Body of pancreas (tissue), 4 donors: ENCODE measurements around the gene SPAG9. TPM values are rescaled to one million over a fixed set of nuclear protein-coding genes. Genes with fewer than 3 reads are reported as not detected.

Experiments used
- ATAC-seq: fragments of 150-250 bp; one replicate; pipeline ENCODE4 v1.9.1; 2016
- DNase-seq, 4 donors: peaks; one replicate each; pipeline ENCODE4 v3.0.0-alpha.2; 2019
- H3K27ac ChIP-seq, 4 donors: fragments of 200-600 bp; sonication (generic); 1 replicate in 3 of 4; 2 replicates in 1 of 4; pipeline versions ENCODE4 v1.5.1 to v1.6.1; 2016 to 2019; ENCODE audit warnings: mild to moderate bottlenecking in 1 of 4, mixed read lengths in 1 of 4, moderate library complexity in 1 of 4
- H3K27me3 ChIP-seq, 2 donors: fragments of 200-600 bp; sonication (generic); one replicate each; pipeline ENCODE4 v1.6.0; 2016; ENCODE audit warnings: mild to moderate bottlenecking in 1 of 2
- H3K36me3 ChIP-seq, 2 donors: fragments of 200-600 bp; sonication (generic); replicated peaks in 1 of 2; 2 replicates each; pipeline ENCODE4 v1.5.1; 2016; ENCODE audit warnings: low read depth in 2 of 2; ENCODE audit not compliant: insufficient read depth in 1 of 2
- H3K4me1 ChIP-seq: fragments of 200-600 bp; sonication (generic); one replicate; pipeline ENCODE4 v1.6.0; 2016
- H3K4me3 ChIP-seq, 2 donors: fragments of 200-600 bp; sonication (generic); 1 replicate in 1 of 2; 2 replicates in 1 of 2; pipeline ENCODE4 v1.5.1; 2016 to 2019
- H3K9me3 ChIP-seq, 3 donors: fragments of 200-600 bp; sonication (generic); 1 replicate in 2 of 3; 2 replicates in 1 of 3; pipeline ENCODE4 v1.5.1; 2016
- CTCF ChIP-seq, 7 experiments: fragments of 450-650 bp in 4 of 7; fragments of 200-600 bp in 3 of 7; sonication (generic) in 3 of 7; IDR thresholded peaks; one replicate each; pipeline ENCODE4 v1.5.1; 2016 to 2019; ENCODE audit warnings: antibody characterized with exemption in 7 of 7
- POLR2A ChIP-seq, 3 donors: fragments of 450-650 bp; IDR thresholded peaks; one replicate each; pipeline ENCODE4 v1.6.1; 2016; ENCODE audit warnings: antibody characterized with exemption in 3 of 3, mild to moderate bottlenecking in 2 of 3
- WGBS, 2 donors: methylation state at CpG; one replicate each; pipeline ENCODE4 v1.1.5; 2017; 5-methylcytosine and 5-hydroxymethylcytosine counted together
- intact Hi-C: fragments of 100-400 bp; cut with DNase I; formaldehyde crosslinking; loops from one replicate; pipeline ENCODE4 v1.15.1; 2023
- total RNA-seq, 2 donors: library from RNA; depleted of rRNA; stranded (reverse); fragments of >200 nt; gene quantifications; one replicate each; pipeline ENCODE4 v1.1.0, GENCODE V29; 2016

The SPAG9 gene
- total RNA-seq, 2 donors from 2014 or later, result 49.8 to 76.8 TPM

GRCh38 chr17:51121620-51122472 lies 1.2 kb upstream of the SPAG9 start:
- Histone ChIP-seq H3K4me1 (peaks cover 54% of the 10 kb centered on the region), H3K36me3 (no peaks in the 10 kb centered on the region), H3K9me3 (no peaks in the 10 kb centered on the region), H3K27me3 (no peaks in the 10 kb centered on the region), H3K4me3 (peak overlapping the region in 1 of 2 donors; percentile 23), H3K27ac (peak overlapping the region; percentile 94 to 100 (median 98))
- ATAC-seq, result peak; percentile 72
- peak; percentile 91 to 98 (median 95) for DNase-seq
- TF ChIP-seq CTCF (IDR thresholded peaks at IDR 0.05) (peak in 1 of 7 experiments; percentile 4), POLR2A (IDR thresholded peaks at IDR 0.05) (peak; percentile 95 to 99 (median 99))
- 5 to 7% methylated on average over 23 of the region's 23 CpGs for WGBS, 2 donors
- intact Hi-C loops, result no loop called here

- ATAC-seq, result peak; percentile 8
- H3K4me1 ChIP-seq, result peaks cover 53% of the 10 kb centered on the region
- whole genome bisulfite sequencing, 2 donors, result 0% methylated on average over 41 of the region's 42 CpGs; no CpG with 5 or more reads in 1 of the 2 donors
Observed at GRCh38 chr17:51120357-51120738, 320 bp downstream of the SPAG9 start.

GRCh38 chr17:51119415-51120356 lies 982 bp downstream of the SPAG9 start:
- no peak for ATAC-seq
- Histone ChIP-seq H3K27ac (peak overlapping the region; percentile 94 to 100 (median 98)), H3K36me3 (no peaks in the 10 kb centered on the region), H3K4me3 (peak overlapping the region; percentile 83 to 89), H3K4me1 (peaks cover 51% of the 10 kb centered on the region), H3K27me3 (no peaks in the 10 kb centered on the region), H3K9me3 (no peaks in the 10 kb centered on the region)
- TF ChIP-seq CTCF (IDR thresholded peaks at IDR 0.05) (peak in 3 of 7 experiments; percentile 16 to 33 (median 28)), POLR2A (IDR thresholded peaks at IDR 0.05) (peak in 2 of 3 donors; percentile 60 to 69)
- intact Hi-C loops, result no loop called here
- 0 to 1% methylated on average over 22 to 48 of the region's 49 CpGs for WGBS, 2 donors
- peak; percentile 48 to 69 (median 57) for DNase-seq

More at GRCh38 chr17:51120357-51120738, 320 bp downstream of the SPAG9 start:
- H3K36me3 ChIP-seq, result no peaks in the 10 kb centered on the region
- no peaks in the 10 kb centered on the region for H3K27me3 ChIP-seq
- peak overlapping the region; percentile 83 to 89 for H3K4me3 ChIP-seq
- intact Hi-C loops, result no loop called here
- H3K27ac ChIP-seq, result peak overlapping the region; percentile 94 to 100 (median 98)
- H3K9me3 ChIP-seq, result no peaks in the 10 kb centered on the region
- TF ChIP-seq POLR2A (IDR thresholded peaks at IDR 0.05), result no peak
- peak in 1 of 7 experiments; percentile 4 for TF ChIP-seq CTCF (IDR thresholded peaks at IDR 0.05)
- peak in 3 of 4 donors; percentile 60 to 72 (median 67) for DNase-seq

DNA sequence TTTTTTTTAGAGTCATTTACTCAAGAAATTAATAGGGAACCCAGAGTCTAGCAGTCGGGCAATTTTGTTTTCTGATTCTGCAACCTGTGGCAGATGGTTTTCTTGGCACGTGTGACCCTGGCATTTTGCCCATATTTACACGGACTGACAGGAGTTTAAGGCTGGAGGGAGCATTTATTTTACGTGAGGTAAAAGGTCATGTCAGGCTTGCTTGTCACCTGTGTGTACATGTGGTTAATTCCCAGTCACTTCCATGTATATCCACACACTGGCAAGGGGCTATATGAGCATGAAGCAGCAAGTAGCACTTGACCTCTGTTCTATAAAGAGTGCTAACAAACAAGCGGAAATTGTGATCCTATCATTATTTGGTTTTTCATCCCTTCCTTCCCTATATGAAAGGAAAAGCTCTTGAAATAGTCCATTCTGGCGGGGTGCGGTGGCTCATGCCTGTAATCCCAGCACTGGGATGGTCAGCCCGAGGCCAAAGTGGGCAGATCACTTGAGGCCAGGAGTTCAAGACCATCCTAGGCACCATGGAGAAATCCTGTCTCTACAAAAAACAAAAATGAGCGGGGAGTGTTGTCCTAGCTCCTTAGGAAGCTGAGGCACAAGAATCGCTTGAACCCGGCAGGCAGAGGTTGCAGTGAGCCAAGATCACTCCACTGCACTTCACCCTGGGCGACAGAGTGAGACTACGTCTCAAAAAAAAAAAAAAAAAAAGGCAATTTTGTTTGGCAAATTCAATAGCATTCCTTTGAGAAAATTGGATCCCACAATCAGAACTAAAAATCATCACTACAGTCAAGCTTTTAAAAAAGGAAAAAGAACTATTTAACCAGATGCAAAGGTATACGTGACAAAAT lies 2.1 kb downstream of the SPAG9 start:
- TF ChIP-seq CTCF (IDR thresholded peaks at IDR 0.05) (peak in 4 of 7 experiments; percentile 4 to 18 (median 4)), POLR2A (IDR thresholded peaks at IDR 0.05) (peak in 2 of 3 donors; percentile 64 to 67)
- no peaks in the 10 kb centered on the region for H3K27me3 ChIP-seq
- peak; percentile 91 to 96 (median 94) for DNase-seq
- 15 to 18% methylated on average over 14 of the region's 14 CpGs for WGBS, 2 donors
- H3K27ac ChIP-seq, result peak overlapping the region; percentile 94 to 100 (median 98)
- H3K4me1 ChIP-seq, result peaks cover 61% of the 10 kb centered on the region
- no peaks in the 10 kb centered on the region for H3K9me3 ChIP-seq
- no peaks in the 10 kb centered on the region for H3K36me3 ChIP-seq
- peak overlapping the region in 1 of 2 donors; percentile 89 for H3K4me3 ChIP-seq
- intact Hi-C loops, result no loop called here
- peak; percentile 26 for ATAC-seq
